ENCODE data around the gene RNF150.

Gene RNF150

GRCh38 chr4:140865253-140866217 is 267.7 kb downstream of the RNF150 start:
- DNase-seq (ENCODE audit: low read depth, low spot score) = no peak

DNA sequence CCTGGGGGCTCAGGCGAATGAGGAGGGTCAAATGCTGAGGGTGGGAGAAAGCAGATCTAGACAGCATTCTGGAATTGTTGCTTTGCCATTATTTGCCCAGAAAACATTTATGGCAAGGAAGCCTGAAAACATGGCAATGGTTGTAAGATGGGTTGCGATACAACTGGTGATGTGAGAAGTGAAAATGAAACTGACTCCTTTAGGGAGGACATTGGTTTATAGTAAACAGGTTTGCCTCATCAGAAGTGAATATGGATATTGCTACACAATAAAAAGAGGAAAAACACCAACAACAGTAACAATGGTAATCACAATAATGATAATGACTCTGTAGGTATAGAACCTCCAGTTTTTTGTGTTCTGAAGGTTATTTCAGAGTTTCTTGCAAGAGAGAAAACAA is 270.1 kb downstream of the RNF150 start:
- DNase-seq (ENCODE audit: low read depth, low spot score) = no peak

GRCh38 chr4:140862177-140862442 is 271.2 kb downstream of the RNF150 start:
- no peak for DNase-seq (ENCODE audit: low read depth, low spot score)

GRCh38 chr4:140861359-140862176 is 271.7 kb downstream of the RNF150 start:
- DNase-seq (ENCODE audit: low read depth, low spot score) = no peak

DNA sequence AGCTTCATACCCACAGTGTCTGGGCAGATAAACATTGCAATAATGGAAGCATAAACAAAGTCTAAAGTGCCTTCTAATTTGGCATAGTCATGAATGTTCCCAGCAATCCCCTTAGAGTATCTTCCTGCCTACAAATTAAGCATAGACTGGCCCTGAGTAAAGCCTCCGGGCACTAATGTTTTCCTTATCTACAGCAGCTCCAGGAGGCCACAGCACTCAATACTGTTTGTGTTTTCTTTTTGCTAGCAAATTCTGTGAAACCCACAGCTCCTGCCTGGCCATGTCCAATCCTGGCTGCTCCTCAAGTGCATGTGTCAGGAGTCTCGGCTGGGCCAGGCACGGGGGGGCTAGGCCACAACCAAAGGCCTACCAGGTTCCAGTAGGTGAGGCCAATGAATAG is 274.4 kb downstream of the RNF150 start:
- no peak for DNase-seq (ENCODE audit: low read depth, low spot score)

DNA sequence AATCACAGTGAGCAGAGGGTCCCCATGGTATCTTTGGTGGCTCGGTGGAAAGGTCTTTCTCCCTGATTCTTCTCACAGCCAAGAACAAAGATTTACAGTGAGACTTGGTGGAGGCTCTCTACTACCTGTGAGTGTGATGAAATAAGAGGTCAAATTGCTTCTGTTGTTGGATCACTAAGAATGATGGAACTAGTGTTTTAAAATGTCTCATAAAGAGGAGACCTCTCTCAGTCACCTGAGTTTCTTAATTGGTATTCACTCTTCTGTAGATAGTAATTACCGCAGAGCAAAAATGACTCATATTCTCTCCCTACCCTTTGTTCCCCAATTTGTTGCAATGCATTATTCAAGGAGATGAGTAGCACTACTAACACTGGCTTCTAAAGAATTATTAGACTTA is 276.2 kb downstream of the RNF150 start:
- DNase-seq (ENCODE audit: low read depth, low spot score) = no peak

- no peak for DNase-seq (ENCODE audit: low read depth, low spot score)
Observed at GRCh38 chr4:140856621-140857062, 276.6 kb downstream of the RNF150 start.

- no peak for DNase-seq (ENCODE audit: low read depth, low spot score)
Observed at GRCh38 chr4:140854168-140854567, 279.1 kb downstream of the RNF150 start.

- no peak for DNase-seq (ENCODE audit: low read depth, low spot score)
Observed at GRCh38 chr4:140851804-140852203, 281.5 kb downstream of the RNF150 start.

GRCh38 chr4:140851032-140851636 is 282.1 kb downstream of the RNF150 start:
- no peak for DNase-seq (ENCODE audit: low read depth, low spot score)

GRCh38 chr4:140849526-140849925 is 283.7 kb downstream of the RNF150 start:
- no peak for DNase-seq (ENCODE audit: low read depth, low spot score)

GRCh38 chr4:140846736-140847135 is 286.5 kb downstream of the RNF150 start:
- no peak for DNase-seq (ENCODE audit: low read depth, low spot score)

DNA sequence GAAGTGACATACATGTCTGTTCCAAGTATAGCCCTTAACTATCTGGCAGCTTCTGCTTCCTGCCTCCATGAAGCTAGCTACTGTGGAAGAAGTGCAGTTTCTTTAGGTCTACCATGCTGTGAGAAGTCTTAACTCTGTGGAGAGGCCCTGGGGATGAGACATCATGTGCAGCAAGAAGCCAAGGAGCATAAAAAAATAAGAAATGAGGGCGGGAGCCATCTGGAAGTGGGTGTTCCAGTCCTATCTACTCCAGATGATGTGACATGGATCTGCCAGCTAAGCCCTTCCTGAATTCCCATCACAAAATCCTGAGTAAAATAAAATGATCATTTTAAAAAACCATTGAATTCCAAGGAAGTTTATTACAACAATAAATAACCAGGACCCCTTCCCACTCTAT is 289.2 kb downstream of the RNF150 start:
- no peak for DNase-seq (ENCODE audit: low read depth, low spot score)

- no peak for DNase-seq (ENCODE audit: low read depth, low spot score)
Observed at GRCh38 chr4:140841186-140841585, 292.1 kb downstream of the RNF150 start.

DNA sequence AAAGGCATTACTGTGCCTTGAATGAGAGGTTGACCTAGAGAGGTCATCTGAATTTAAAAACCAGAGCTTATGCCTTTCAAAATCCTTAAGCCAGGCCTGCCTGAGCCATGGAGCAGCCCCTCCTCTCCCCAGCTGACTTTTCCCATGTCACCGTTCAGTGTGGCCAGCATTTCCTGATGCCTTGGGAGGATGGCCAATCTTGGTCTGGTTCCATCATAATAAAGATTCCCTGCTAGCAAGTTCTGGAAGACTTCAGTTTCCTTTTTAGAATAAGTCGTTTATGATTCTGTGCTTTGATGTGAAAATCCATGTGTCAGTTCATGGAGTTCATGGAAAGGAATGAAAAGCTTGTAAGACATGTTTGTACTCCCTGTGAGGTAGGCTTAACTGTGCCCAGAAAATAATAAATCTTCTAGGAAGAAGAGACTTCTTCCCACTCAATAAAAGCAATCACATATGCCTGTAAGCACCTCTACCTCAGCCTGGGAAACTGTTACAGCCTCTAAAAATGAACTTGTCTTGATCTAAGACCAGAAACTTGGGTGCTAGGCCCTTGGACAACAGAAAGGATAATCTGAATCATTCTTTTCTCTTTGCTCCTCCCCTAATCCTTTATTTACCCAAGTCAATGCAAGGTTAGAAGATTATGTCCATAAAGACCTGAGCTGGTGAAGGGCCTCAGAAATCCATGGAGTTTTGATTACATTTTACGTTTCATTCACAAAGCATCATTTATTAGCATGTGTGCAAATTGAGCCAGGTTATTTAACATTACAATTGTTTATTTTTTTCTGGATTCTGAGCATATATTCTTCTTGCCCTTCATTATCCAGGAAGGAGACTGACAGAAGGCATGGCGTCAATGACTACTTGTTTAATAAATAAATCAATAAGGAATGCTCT is 293.1 kb downstream of the RNF150 start:
- no peak for DNase-seq (ENCODE audit: low read depth, low spot score)

DNA sequence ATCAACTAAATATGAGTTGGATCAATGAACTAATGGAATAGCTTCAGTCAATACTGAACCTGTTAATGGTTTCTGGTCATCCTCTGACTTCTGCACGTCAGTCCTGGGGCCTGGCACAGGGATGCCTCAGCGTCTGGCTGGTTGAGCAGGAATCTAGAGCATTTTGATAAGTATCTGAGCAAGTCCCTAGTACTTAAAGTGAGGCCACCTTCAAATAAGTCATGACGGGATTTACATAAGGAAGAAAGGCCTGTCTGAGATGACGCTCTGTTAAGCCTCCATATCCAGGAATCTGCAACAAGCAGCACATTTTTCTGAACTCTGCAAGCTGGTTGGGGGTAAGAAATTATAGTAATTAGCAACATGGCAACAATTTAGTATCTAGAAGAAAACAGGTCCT is 293.9 kb downstream of the RNF150 start:
- DNase-seq (ENCODE audit: low read depth, low spot score) = no peak

DNA sequence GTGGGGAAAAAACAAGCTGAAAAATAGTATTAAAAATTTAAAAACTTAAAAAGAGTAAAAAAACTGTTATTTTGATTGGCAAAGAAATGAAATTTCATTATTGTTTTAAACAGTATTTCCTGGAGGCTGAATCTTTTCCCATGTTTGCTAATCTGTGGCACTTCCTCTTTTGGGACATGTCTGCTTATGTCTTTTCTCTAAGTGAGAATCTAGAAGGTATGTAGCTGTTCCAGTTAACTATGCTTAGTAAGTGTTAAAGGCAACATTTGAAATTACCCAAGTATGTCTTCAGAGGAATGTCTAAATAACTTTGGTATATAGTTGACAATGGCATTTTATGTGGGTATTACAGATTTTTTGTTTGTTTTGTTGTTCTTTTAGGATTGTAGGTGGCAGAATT is 295.5 kb downstream of the RNF150 start:
- DNase-seq (ENCODE audit: low read depth, low spot score) = no peak

GRCh38 chr4:140834839-140835495 is 298.3 kb downstream of the RNF150 start:
- DNase-seq (ENCODE audit: low read depth, low spot score) = no peak

- DNase-seq (ENCODE audit: low read depth, low spot score) = no peak
Observed at GRCh38 chr4:140833280-140833679, 300.0 kb downstream of the RNF150 start.

DNA sequence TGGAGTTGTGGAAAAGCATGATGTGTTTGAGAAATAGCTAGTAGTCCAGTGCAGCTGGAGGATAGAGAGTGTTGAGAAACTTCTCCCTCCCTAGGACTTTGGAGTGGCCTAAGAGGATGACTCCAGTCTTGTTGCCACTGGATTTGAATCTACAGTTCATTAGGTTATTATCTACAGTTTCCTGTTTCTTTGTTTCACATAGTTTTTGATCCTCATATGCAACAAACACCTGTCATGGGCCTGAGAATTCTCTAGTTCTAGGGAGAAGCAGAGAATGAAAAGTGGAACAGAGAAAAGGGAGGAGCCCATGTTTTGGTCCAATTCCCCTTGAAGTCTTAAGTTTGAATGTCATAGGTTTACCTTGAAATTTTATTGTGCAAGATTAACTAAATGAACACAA is 303.4 kb downstream of the RNF150 start:
- no peak for DNase-seq (ENCODE audit: low read depth, low spot score)

DNA sequence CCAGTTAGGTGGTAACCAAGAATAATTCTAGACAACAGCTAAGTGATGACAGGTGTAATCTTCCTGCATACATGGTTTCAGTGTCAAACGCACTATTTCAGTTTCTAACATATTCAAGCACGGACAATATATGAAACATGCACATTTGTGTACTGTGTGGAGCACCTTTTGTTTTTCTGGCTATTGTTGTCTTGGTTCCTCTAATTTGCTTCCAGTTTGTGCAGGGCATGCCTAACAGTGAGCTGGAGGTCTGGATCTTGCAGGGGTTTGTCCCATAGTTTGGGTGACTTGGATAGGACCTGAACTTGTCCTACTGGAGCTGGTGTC is 306.6 kb downstream of the RNF150 start:
- no peak for DNase-seq (ENCODE audit: low read depth, low spot score)
